HepG2 (cell line): ENCODE data around the gene RBCK1. TPM values are rescaled to one million over a fixed set of nuclear protein-coding genes. Genes with fewer than 3 reads are reported as not detected.

Experiments
- ARNT ChIP-seq: fragments of 450-650 bp; IDR thresholded peaks from 2 replicates; pipeline ENCODE4 v1.6.1; 2017
- ATF7 ChIP-seq, 2 experiments: fragments of 450-650 bp in 1 of 2; sonication (generic) in 1 of 2; formaldehyde crosslinking in 1 of 2; IDR thresholded peaks; 2 replicates each; pipeline versions ENCODE4 v1.4.0 to v1.6.1; 2016 to 2020; ENCODE audit warnings: antibody characterized with exemption in 1 of 2, mild to moderate bottlenecking in 1 of 2, missing genetic modification reagents in 1 of 2
- CREB1 ChIP-seq, 2 experiments: fragments of 450-650 bp in 1 of 2; IDR thresholded peaks; 2 replicates each; pipeline ENCODE4 v1.6.1; 2016 to 2017; ENCODE audit warnings: control low read depth in 1 of 2, mild to moderate bottlenecking in 1 of 2, missing compliant biosample characterization in 1 of 2, missing genetic modification characterization in 1 of 2
- FOXP1 ChIP-seq, 2 experiments: fragments of 450-650 bp in 1 of 2; IDR thresholded peaks; 2 replicates each; pipeline ENCODE4 v1.6.1; 2017 to 2018; ENCODE audit warnings: antibody characterized with exemption in 1 of 2
- KDM1A ChIP-seq: IDR thresholded peaks from 2 replicates; pipeline ENCODE4 v1.6.1; 2016; ENCODE audit warnings: missing compliant biosample characterization
- MEIS2 ChIP-seq: sonication (generic); formaldehyde crosslinking; IDR thresholded peaks from 2 replicates; pipeline ENCODE4 v1.9.0; 2021; ENCODE audit warnings: mild to moderate bottlenecking, missing genetic modification reagents
- NBN ChIP-seq: fragments of 450-650 bp; conservative IDR thresholded peaks from 2 replicates; pipeline ENCODE4 v1.6.1; 2017
- NFYB ChIP-seq: sonication (generic); formaldehyde crosslinking; IDR thresholded peaks from 2 replicates; pipeline ENCODE4 v1.4.0; 2020; ENCODE audit warnings: missing genetic modification reagents
- PTBP1 ChIP-seq: fragments of 200-400 bp; formaldehyde crosslinking; IDR thresholded peaks from 2 replicates; pipeline ENCODE4 v1.6.1; 2018; ENCODE audit warnings: low read length, low read depth; ENCODE audit not compliant: poor library complexity, severe bottlenecking
- ZNF232 ChIP-seq: sonication (generic); formaldehyde crosslinking; IDR thresholded peaks from 2 replicates; pipeline ENCODE4 v1.4.0; 2020; ENCODE audit warnings: missing genetic modification reagents, borderline replicate concordance
- ZNF343 ChIP-seq: sonication (generic); formaldehyde crosslinking; IDR thresholded peaks from 2 replicates; pipeline ENCODE4 v1.4.0; 2020; ENCODE audit warnings: mild to moderate bottlenecking, missing genetic modification reagents
- ZNF567 ChIP-seq: sonication (generic); formaldehyde crosslinking; IDR thresholded peaks from 2 replicates; pipeline ENCODE4 v1.8.1; 2023; ENCODE audit warnings: mild to moderate bottlenecking, missing genetic modification reagents, borderline replicate concordance
- ZNF7 ChIP-seq: IDR thresholded peaks from 2 replicates; pipeline ENCODE4 v1.6.1; 2016; ENCODE audit warnings: missing biosample characterization, missing genetic modification reagents
- ZNF775 ChIP-seq: sonication (generic); formaldehyde crosslinking; IDR thresholded peaks from 2 replicates; pipeline ENCODE4 v1.4.0; 2020; ENCODE audit warnings: missing genetic modification reagents, mild to moderate bottlenecking, moderate library complexity, borderline replicate concordance
- ZNF878 ChIP-seq: sonication (generic); formaldehyde crosslinking; IDR thresholded peaks from 2 replicates; pipeline ENCODE4 v1.8.1; 2023; ENCODE audit warnings: mild to moderate bottlenecking, missing genetic modification reagents, moderate library complexity
- polyA plus RNA-seq, 8 experiments: library from polyadenylated mRNA; depleted of rRNA in 3 of 8; stranded (reverse) in 7 of 8; unstranded in 1 of 8; fragments of >200 nt; fragmentation: Illumina TruSeq in 4 of 8; extraction: Trizol in 4 of 8; gene quantifications; 2 replicates each; pipeline versions ENCODE4 v1.2.1 to v1.2.3, GENCODE V29; 2011 to 2016; ENCODE audit warnings: low read depth in 4 of 8, missing spikeins in 1 of 8, mixed read lengths in 1 of 8; ENCODE audit not compliant: insufficient read depth in 1 of 8
- total RNA-seq, 5 experiments: library from RNA; depleted of rRNA; stranded (reverse); fragments of >200 nt; fragmentation: Illumina TruSeq; extraction: Trizol; gene quantifications; 2 replicates each; pipeline ENCODE4 v1.2.3, GENCODE V29; 2016; ENCODE audit warnings: low read depth in 1 of 5
- TF ChIP-seq, protein P1 (sequence below): sonication (generic); formaldehyde crosslinking; IDR thresholded peaks from 2 replicates; pipeline ENCODE4 v1.9.0; 2021; ENCODE audit warnings: mild to moderate bottlenecking, missing genetic modification reagents
- TF ChIP-seq, protein P2 (sequence below): sonication (generic); formaldehyde crosslinking; conservative IDR thresholded peaks from 2 replicates; pipeline ENCODE4 v1.5.0; 2020; ENCODE audit warnings: missing genetic modification reagents
- TF ChIP-seq, protein P3 (sequence below): sonication (generic); formaldehyde crosslinking; IDR thresholded peaks from 2 replicates; pipeline ENCODE4 v1.8.1; 2022; ENCODE audit warnings: mild to moderate bottlenecking, missing genetic modification reagents
- TF ChIP-seq, protein P4 (sequence below): IDR thresholded peaks from 2 replicates; pipeline ENCODE4 v1.6.1; 2016; ENCODE audit warnings: low read depth

The RBCK1 gene
- total and polyA plus RNA-seq, 2 of the 13 experiments (the other 11 are each of a cell fraction or from before 2014, with no cell fraction given) = 149 to 215 TPM

DNA sequence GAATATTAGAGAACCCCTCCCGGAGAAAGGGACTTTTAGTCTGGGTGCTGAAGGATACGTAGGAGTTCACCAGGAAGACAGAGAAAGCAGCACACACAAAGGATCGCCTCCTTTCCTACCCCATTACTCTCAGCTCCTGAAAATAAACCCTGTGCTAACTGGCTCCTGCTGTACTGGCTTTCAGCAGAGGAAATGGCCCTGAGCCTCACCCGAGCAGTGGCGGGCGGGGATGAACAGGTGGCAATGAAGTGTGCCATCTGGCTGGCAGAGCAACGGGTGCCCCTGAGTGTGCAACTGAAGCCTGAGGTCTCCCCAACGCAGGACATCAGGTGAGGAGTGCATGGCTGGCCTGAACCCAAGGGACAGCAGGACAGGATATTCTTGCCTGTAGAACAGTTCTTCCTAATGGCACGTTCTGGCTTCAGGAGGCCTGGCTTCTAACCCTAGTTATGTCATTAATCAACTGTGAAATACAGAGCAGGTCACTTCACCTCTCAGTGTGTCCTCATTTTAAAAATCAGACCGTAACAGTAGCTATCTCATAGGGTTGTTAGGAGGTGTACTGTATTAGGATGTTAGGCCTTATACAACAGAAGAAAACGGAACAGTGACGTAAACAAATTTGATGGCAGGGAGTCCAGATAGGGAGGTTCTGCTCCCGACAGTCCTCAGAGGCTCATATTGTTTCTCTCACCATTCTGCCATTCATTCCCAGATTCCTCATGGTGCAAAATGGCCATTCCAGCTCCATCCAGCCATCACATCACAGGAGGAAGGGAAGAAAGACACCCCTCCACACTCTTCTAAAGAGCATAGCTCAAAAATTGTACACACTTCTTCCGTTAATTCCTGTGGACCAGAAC is 1.8 kb downstream of the RBCK1 start (continued):
- TF ChIP-seq ATF7 (IDR thresholded peaks at IDR 0.05) = no peak
- TF ChIP-seq ATF7 (CRISPR knock-in tag; IDR thresholded peaks at IDR 0.05) = no peak
- no peak for TF ChIP-seq PTBP1
- TF ChIP-seq CREB1 (IDR thresholded peaks at IDR 0.05) = no peak
- no peak for TF ChIP-seq CREB1 (CRISPR knock-in tag; IDR thresholded peaks at IDR 0.05)
- TF ChIP-seq NFYB = no peak
- TF ChIP-seq, protein P1, sequence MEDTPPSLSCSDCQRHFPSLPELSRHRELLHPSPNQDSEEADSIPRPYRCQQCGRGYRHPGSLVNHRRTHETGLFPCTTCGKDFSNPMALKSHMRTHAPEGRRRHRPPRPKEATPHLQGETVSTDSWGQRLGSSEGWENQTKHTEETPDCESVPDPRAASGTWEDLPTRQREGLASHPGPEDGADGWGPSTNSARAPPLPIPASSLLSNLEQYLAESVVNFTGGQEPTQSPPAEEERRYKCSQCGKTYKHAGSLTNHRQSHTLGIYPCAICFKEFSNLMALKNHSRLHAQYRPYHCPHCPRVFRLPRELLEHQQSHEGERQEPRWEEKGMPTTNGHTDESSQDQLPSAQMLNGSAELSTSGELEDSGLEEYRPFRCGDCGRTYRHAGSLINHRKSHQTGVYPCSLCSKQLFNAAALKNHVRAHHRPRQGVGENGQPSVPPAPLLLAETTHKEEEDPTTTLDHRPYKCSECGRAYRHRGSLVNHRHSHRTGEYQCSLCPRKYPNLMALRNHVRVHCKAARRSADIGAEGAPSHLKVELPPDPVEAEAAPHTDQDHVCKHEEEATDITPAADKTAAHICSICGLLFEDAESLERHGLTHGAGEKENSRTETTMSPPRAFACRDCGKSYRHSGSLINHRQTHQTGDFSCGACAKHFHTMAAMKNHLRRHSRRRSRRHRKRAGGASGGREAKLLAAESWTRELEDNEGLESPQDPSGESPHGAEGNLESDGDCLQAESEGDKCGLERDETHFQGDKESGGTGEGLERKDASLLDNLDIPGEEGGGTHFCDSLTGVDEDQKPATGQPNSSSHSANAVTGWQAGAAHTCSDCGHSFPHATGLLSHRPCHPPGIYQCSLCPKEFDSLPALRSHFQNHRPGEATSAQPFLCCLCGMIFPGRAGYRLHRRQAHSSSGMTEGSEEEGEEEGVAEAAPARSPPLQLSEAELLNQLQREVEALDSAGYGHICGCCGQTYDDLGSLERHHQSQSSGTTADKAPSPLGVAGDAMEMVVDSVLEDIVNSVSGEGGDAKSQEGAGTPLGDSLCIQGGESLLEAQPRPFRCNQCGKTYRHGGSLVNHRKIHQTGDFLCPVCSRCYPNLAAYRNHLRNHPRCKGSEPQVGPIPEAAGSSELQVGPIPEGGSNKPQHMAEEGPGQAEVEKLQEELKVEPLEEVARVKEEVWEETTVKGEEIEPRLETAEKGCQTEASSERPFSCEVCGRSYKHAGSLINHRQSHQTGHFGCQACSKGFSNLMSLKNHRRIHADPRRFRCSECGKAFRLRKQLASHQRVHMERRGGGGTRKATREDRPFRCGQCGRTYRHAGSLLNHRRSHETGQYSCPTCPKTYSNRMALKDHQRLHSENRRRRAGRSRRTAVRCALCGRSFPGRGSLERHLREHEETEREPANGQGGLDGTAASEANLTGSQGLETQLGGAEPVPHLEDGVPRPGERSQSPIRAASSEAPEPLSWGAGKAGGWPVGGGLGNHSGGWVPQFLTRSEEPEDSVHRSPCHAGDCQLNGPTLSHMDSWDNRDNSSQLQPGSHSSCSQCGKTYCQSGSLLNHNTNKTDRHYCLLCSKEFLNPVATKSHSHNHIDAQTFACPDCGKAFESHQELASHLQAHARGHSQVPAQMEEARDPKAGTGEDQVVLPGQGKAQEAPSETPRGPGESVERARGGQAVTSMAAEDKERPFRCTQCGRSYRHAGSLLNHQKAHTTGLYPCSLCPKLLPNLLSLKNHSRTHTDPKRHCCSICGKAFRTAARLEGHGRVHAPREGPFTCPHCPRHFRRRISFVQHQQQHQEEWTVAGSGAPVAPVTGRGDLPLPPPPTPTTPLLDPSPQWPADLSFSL = no peak
- TF ChIP-seq ZNF343 (CRISPR knock-in tag) = no peak
- TF ChIP-seq ARNT = no peak
- no peak for TF ChIP-seq ZNF7 (CRISPR knock-in tag)
- TF ChIP-seq, protein P2, sequence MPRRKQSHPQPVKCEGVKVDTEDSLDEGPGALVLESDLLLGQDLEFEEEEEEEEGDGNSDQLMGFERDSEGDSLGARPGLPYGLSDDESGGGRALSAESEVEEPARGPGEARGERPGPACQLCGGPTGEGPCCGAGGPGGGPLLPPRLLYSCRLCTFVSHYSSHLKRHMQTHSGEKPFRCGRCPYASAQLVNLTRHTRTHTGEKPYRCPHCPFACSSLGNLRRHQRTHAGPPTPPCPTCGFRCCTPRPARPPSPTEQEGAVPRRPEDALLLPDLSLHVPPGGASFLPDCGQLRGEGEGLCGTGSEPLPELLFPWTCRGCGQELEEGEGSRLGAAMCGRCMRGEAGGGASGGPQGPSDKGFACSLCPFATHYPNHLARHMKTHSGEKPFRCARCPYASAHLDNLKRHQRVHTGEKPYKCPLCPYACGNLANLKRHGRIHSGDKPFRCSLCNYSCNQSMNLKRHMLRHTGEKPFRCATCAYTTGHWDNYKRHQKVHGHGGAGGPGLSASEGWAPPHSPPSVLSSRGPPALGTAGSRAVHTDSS (CRISPR knock-in tag) = no peak
- no peak for TF ChIP-seq NBN
- no peak for TF ChIP-seq FOXP1 (IDR thresholded peaks at IDR 0.05)
- TF ChIP-seq FOXP1 (CRISPR knock-in tag; IDR thresholded peaks at IDR 0.05) = no peak
- TF ChIP-seq ZNF567 (CRISPR knock-in tag) = 0 out of 2 replicates have a peak, but pooled peaks have one; percentile 31
- no peak for TF ChIP-seq KDM1A
- no peak for TF ChIP-seq MEIS2 (CRISPR knock-in tag)
- TF ChIP-seq ZNF878 (CRISPR knock-in tag) = no peak
- TF ChIP-seq, protein P3, sequence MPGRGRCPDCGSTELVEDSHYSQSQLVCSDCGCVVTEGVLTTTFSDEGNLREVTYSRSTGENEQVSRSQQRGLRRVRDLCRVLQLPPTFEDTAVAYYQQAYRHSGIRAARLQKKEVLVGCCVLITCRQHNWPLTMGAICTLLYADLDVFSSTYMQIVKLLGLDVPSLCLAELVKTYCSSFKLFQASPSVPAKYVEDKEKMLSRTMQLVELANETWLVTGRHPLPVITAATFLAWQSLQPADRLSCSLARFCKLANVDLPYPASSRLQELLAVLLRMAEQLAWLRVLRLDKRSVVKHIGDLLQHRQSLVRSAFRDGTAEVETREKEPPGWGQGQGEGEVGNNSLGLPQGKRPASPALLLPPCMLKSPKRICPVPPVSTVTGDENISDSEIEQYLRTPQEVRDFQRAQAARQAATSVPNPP (CRISPR knock-in tag) = no peak
- TF ChIP-seq, protein P4, sequence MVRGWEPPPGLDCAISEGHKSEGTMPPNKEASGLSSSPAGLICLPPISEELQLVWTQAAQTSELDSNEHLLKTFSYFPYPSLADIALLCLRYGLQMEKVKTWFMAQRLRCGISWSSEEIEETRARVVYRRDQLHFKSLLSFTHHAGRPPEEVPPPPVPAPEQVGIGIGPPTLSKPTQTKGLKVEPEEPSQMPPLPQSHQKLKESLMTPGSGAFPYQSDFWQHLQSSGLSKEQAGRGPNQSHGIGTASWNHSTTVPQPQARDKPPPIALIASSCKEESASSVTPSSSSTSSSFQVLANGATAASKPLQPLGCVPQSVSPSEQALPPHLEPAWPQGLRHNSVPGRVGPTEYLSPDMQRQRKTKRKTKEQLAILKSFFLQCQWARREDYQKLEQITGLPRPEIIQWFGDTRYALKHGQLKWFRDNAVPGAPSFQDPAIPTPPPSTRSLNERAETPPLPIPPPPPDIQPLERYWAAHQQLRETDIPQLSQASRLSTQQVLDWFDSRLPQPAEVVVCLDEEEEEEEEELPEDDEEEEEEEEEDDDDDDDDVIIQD (CRISPR knock-in tag) = no peak
- TF ChIP-seq ZNF775 (CRISPR knock-in tag) = no peak
- no peak for TF ChIP-seq ZNF232 (CRISPR knock-in tag)
